Neural cell (in vitro differentiated cells): Measurements from ENCODE around the gene SP3. TPM values are rescaled to one million over a fixed set of nuclear protein-coding genes. Genes with fewer than 3 reads are reported as not detected.

Source experiments
- H2AFZ ChIP-seq: fragments of 200-600, 300-800 bp; sonication (generic), shearing (Covaris generic); 2 replicates; pipeline ENCODE4 v1.6.0; 2014; ENCODE audit warnings: low read depth, mild to moderate bottlenecking, antibody characterized with exemption, low read length, moderate library complexity
- H3F3A ChIP-seq: fragments of 200-600 bp; shearing (Covaris generic); 2 replicates; pipeline ENCODE4 v1.6.1; 2016; ENCODE audit warnings: mild to moderate bottlenecking, moderate library complexity, mixed read lengths, antibody characterized with exemption, low read length; ENCODE audit not compliant: insufficient read depth, poor library complexity, severe bottlenecking
- H3K27ac ChIP-seq: fragments of 200-600, 300-800 bp; sonication (generic), shearing (Covaris generic); 2 replicates; pipeline ENCODE4 v1.5.1; 2014; ENCODE audit warnings: mild to moderate bottlenecking, low read length, moderate library complexity
- H3K27me3 ChIP-seq: fragments of 300-800, 200-600 bp; sonication (generic), shearing (Covaris generic); 2 replicates; pipeline ENCODE4 v1.6.0; 2014; ENCODE audit warnings: mild to moderate bottlenecking, low read depth, low read length, moderate library complexity; ENCODE audit not compliant: insufficient read depth
- H3K36me3 ChIP-seq: fragments of 300-800, 200-600 bp; sonication (generic), shearing (Covaris generic); 2 replicates; pipeline ENCODE4 v1.5.1; 2014; ENCODE audit warnings: mild to moderate bottlenecking, antibody characterized with exemption, low read length, moderate library complexity; ENCODE audit not compliant: insufficient read depth
- H3K4me2 ChIP-seq: fragments of 300-800, 200-600 bp; sonication (generic), shearing (Covaris generic); 2 replicates; pipeline ENCODE4 v1.6.0; 2014; ENCODE audit warnings: mild to moderate bottlenecking, low read length
- H3K4me3 ChIP-seq: fragments of 300-800, 200-600 bp; sonication (generic), shearing (Covaris generic); 2 replicates; pipeline ENCODE4 v1.5.1; 2014; ENCODE audit warnings: mild to moderate bottlenecking, low read length, moderate library complexity
- H3K79me2 ChIP-seq: fragments of 200-600 bp; shearing (Covaris generic); replicated peaks from 2 replicates; pipeline ENCODE4 v1.6.0; 2014; ENCODE audit warnings: mild to moderate bottlenecking, low read length, moderate library complexity; ENCODE audit not compliant: insufficient read depth
- H3K9ac ChIP-seq: fragments of 300-800, 200-600 bp; sonication (generic), shearing (Covaris generic); 2 replicates; pipeline ENCODE4 v1.6.1; 2016; ENCODE audit warnings: mild to moderate bottlenecking, low read length, mixed read lengths
- H3K9me2 ChIP-seq: fragments of 200-600 bp; shearing (Covaris generic); 2 replicates; pipeline ENCODE4 v1.6.1; 2016; ENCODE audit warnings: mild to moderate bottlenecking, low read length, mixed read lengths; ENCODE audit not compliant: insufficient read depth
- H3K9me3 ChIP-seq: fragments of 200-600, 300-800 bp; sonication (generic), shearing (Covaris generic); 2 replicates; pipeline ENCODE4 v1.6.1; 2016; ENCODE audit warnings: mild to moderate bottlenecking, mixed run types, low read length, moderate library complexity, mixed read lengths
- H4K20me1 ChIP-seq: fragments of 200-600 bp; shearing (Covaris generic); 2 replicates; pipeline ENCODE4 v1.6.1; 2016; ENCODE audit warnings: mild to moderate bottlenecking, mixed run types; ENCODE audit not compliant: insufficient read depth
- EP300 ChIP-seq: fragments of 450-650 bp; conservative IDR thresholded peaks from 2 replicates; pipeline ENCODE4 v1.6.1; 2014; ENCODE audit warnings: antibody characterized with exemption, mild to moderate bottlenecking, moderate library complexity; ENCODE audit not compliant: poor library complexity, severe bottlenecking
- EZH2 ChIP-seq: fragments of 200-600, 300-800 bp; shearing (Covaris generic), sonication (generic); IDR thresholded peaks from 2 replicates; pipeline ENCODE4 v1.6.1; 2014; ENCODE audit warnings: antibody characterized with exemption, low read length, borderline replicate concordance, mild to moderate bottlenecking; ENCODE audit not compliant: insufficient read depth, poor library complexity, severe bottlenecking
- MXI1 ChIP-seq: fragments of 450-650 bp; conservative IDR thresholded peaks from 2 replicates; pipeline ENCODE4 v1.6.1; 2014; ENCODE audit warnings: antibody characterized with exemption, mild to moderate bottlenecking; ENCODE audit not compliant: poor library complexity, severe bottlenecking
- POLR2AphosphoS5 ChIP-seq: IDR thresholded peaks from 2 replicates; pipeline ENCODE4 v1.6.1; 2012
- RAD21 ChIP-seq: fragments of 450-650 bp; conservative IDR thresholded peaks from 2 replicates; pipeline ENCODE4 v1.6.1; 2014; ENCODE audit warnings: antibody characterized with exemption, mild to moderate bottlenecking, moderate library complexity
- SMC3 ChIP-seq: fragments of 450-650 bp; conservative IDR thresholded peaks from 2 replicates; pipeline ENCODE4 v1.6.1; 2014; ENCODE audit warnings: antibody characterized with exemption, mild to moderate bottlenecking, moderate library complexity; ENCODE audit not compliant: poor library complexity
- TAF1 ChIP-seq: IDR thresholded peaks from 2 replicates; pipeline ENCODE4 v1.6.1; 2012; ENCODE audit warnings: low read depth
- polyA plus RNA-seq: library from polyadenylated mRNA; depleted of rRNA; stranded (reverse); fragments of >200 nt; gene quantifications from 2 replicates; pipeline ENCODE4 v1.2.3, GENCODE V29; 2014
- TF ChIP-seq, protein P1 (sequence below): IDR thresholded peaks from 2 replicates; pipeline ENCODE4 v1.6.1; 2012; ENCODE audit warnings: borderline replicate concordance
- TF ChIP-seq, protein P2 (sequence below): fragments of 450-650 bp; IDR thresholded peaks from 2 replicates; pipeline ENCODE4 v1.5.1; 2014; ENCODE audit warnings: antibody characterized with exemption, mild to moderate bottlenecking, moderate library complexity; ENCODE audit not compliant: poor library complexity, severe bottlenecking

The SP3 gene
- polyA plus RNA-seq, 1 donor from 2014 or later: 57.8 TPM

DNA sequence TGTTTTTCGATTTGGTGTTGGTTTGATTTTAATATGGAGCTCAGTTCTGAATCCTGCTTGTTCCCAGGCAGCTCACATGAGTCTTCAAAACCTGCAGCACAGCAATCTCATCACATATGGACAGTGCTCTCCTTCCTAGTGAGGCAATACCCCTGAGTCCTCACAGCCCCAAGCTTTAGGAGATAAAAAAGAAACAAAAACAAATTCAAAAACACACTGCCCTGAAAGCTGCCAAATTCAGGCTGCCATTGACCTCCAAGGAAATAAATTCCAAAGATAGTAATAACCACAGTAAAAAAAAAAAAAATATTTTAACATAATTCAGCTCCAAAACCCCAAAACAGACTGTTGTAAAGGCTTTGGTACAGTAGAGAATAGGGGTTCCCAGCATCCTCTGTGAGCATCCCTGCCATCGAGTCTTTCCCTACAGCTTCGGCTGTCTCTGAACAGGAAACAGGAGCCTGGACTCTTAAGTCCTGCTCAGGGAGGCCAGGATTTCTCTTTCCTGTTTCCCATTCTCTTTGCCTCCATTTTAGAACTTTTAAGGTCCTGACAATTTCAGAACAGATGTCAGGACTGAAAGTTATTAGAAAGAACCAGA is 14.7 kb upstream of the SP3 start:
- no peaks in the 10 kb centered on the region for H3K9me3 ChIP-seq
- H3K4me2 ChIP-seq: no peak overlapping the region
- no peaks in the 10 kb centered on the region for H3F3A ChIP-seq
- H3K9ac ChIP-seq: no peak overlapping the region
- H3K4me3 ChIP-seq: no peak overlapping the region
- H3K27ac ChIP-seq: no peak overlapping the region
- TF ChIP-seq, protein P1, sequence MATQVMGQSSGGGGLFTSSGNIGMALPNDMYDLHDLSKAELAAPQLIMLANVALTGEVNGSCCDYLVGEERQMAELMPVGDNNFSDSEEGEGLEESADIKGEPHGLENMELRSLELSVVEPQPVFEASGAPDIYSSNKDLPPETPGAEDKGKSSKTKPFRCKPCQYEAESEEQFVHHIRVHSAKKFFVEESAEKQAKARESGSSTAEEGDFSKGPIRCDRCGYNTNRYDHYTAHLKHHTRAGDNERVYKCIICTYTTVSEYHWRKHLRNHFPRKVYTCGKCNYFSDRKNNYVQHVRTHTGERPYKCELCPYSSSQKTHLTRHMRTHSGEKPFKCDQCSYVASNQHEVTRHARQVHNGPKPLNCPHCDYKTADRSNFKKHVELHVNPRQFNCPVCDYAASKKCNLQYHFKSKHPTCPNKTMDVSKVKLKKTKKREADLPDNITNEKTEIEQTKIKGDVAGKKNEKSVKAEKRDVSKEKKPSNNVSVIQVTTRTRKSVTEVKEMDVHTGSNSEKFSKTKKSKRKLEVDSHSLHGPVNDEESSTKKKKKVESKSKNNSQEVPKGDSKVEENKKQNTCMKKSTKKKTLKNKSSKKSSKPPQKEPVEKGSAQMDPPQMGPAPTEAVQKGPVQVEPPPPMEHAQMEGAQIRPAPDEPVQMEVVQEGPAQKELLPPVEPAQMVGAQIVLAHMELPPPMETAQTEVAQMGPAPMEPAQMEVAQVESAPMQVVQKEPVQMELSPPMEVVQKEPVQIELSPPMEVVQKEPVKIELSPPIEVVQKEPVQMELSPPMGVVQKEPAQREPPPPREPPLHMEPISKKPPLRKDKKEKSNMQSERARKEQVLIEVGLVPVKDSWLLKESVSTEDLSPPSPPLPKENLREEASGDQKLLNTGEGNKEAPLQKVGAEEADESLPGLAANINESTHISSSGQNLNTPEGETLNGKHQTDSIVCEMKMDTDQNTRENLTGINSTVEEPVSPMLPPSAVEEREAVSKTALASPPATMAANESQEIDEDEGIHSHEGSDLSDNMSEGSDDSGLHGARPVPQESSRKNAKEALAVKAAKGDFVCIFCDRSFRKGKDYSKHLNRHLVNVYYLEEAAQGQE: no peak
- TF ChIP-seq EP300 (no peak), EZH2 (no peak), RAD21 (no peak), TAF1 (no peak), SMC3 (no peak), MXI1 (no peak), POLR2AphosphoS5 (no peak)
- TF ChIP-seq, protein P2, sequence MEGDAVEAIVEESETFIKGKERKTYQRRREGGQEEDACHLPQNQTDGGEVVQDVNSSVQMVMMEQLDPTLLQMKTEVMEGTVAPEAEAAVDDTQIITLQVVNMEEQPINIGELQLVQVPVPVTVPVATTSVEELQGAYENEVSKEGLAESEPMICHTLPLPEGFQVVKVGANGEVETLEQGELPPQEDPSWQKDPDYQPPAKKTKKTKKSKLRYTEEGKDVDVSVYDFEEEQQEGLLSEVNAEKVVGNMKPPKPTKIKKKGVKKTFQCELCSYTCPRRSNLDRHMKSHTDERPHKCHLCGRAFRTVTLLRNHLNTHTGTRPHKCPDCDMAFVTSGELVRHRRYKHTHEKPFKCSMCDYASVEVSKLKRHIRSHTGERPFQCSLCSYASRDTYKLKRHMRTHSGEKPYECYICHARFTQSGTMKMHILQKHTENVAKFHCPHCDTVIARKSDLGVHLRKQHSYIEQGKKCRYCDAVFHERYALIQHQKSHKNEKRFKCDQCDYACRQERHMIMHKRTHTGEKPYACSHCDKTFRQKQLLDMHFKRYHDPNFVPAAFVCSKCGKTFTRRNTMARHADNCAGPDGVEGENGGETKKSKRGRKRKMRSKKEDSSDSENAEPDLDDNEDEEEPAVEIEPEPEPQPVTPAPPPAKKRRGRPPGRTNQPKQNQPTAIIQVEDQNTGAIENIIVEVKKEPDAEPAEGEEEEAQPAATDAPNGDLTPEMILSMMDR: no peak
- H3K79me2 ChIP-seq: no peaks in the 10 kb centered on the region
- H3K9me2 ChIP-seq: no peaks in the 10 kb centered on the region
- H3K27me3 ChIP-seq: no peaks in the 10 kb centered on the region
- H4K20me1 ChIP-seq: no peaks in the 10 kb centered on the region
- no peaks in the 10 kb centered on the region for H3K36me3 ChIP-seq
- no peak overlapping the region for H2AFZ ChIP-seq

- Histone ChIP-seq H3K9ac (no peak overlapping the region), H3F3A (no peaks in the 10 kb centered on the region), H3K9me3 (no peaks in the 10 kb centered on the region), H3K9me2 (no peaks in the 10 kb centered on the region), H3K27ac (no peak overlapping the region), H3K36me3 (no peaks in the 10 kb centered on the region), H3K79me2 (no peaks in the 10 kb centered on the region), H4K20me1 (no peaks in the 10 kb centered on the region), H3K27me3 (no peaks in the 10 kb centered on the region), H2AFZ (no peak overlapping the region), H3K4me3 (no peak overlapping the region), H3K4me2 (no peak overlapping the region)
- TF ChIP-seq, protein P2: no peak
- TF ChIP-seq EZH2 (no peak), TAF1 (no peak), POLR2AphosphoS5 (no peak)
- TF ChIP-seq, protein P1: no peak
These were observed 13.3 kb upstream of the SP3 start for GRCh38 chr2:173978447-173978846.
